ENCODE data around the gene RTN4RL1. TPM values are rescaled to one million over a fixed set of nuclear protein-coding genes. Genes with fewer than 3 reads are reported as not detected.
A peak's percentile ranks its signal among the peaks of the same experiment; 100 is the strongest.

Gene RTN4RL1
- total and polyA plus RNA-seq, 11 donors: 1.7 to 4.9 (median 2.7) TPM

GRCh38 chr17:2062571-2063183 is 37.5 kb upstream of the RTN4RL1 start:
- peaks cover 3 to 99% (median 85%) of the 10 kb centered on the region in 12 donors for H3K4me1 ChIP-seq
- peak overlapping the region; percentile 67 to 98 (median 92) for H3K27ac ChIP-seq
- H3K36me3 ChIP-seq: peaks cover 0 to 75% (median 51%) of the 10 kb centered on the region in 9 donors
- ATAC-seq (peak in 1 of 4 donors; percentile 9), DNase-seq (peak in 2 of 5 donors; percentile 48 to 49)
- no peak for TF ChIP-seq POLR2A (IDR thresholded peaks at IDR 0.05)
- no peak for TF ChIP-seq CTCF (IDR thresholded peaks at IDR 0.05)
- H3K9me3 ChIP-seq: no peaks in the 10 kb centered on the region
- intact Hi-C loops (cut with DNase I): loop anchor here in 6 of 10 donors (2.0 to 5.0 kb wide), 3 partner anchors 24 to 115 kb away; no protein-coding TSS in a partner anchor
- H3K4me3 ChIP-seq: no peak overlapping the region
- WGBS, 4 donors: 46 to 62% (median 49%) methylated on average over 11 of the region's 11 CpGs
- peaks cover 0 to 28% (median 0%) of the 10 kb centered on the region in 9 donors for H3K27me3 ChIP-seq

GRCh38 chr17:2061441-2061958 is 36.4 kb upstream of the RTN4RL1 start:
- DNase-seq: peak in 1 of 5 donors; percentile 41
- no peak for TF ChIP-seq CTCF (IDR thresholded peaks at IDR 0.05)
- no peak for TF ChIP-seq POLR2A (IDR thresholded peaks at IDR 0.05)
- peaks cover 3 to 95% (median 75%) of the 10 kb centered on the region in 12 donors for H3K4me1 ChIP-seq
- peak overlapping the region; percentile 67 to 98 (median 92) for H3K27ac ChIP-seq
- 58 to 67% (median 65%) methylated on average over 12 to 17 of the region's 17 CpGs for WGBS, 4 donors
- peak in 2 of 4 donors; percentile 0 to 2 for ATAC-seq
- intact Hi-C loops (cut with DNase I): loop anchor here in 6 of 10 donors (2.0 to 5.0 kb wide), 3 partner anchors 111 to 116 kb away; no protein-coding TSS in a partner anchor
- peak overlapping the region in 5 of 12 donors; percentile 8 to 87 (median 82) for H3K4me3 ChIP-seq
- no peaks in the 10 kb centered on the region for H3K9me3 ChIP-seq
- peaks cover 0 to 33% (median 0%) of the 10 kb centered on the region in 9 donors for H3K27me3 ChIP-seq
- peaks cover 0 to 79% (median 50%) of the 10 kb centered on the region in 9 donors for H3K36me3 ChIP-seq

GRCh38 chr17:2060681-2061440 is 35.7 kb upstream of the RTN4RL1 start:
- Histone ChIP-seq H3K4me1 (peaks cover 3 to 93% (median 73%) of the 10 kb centered on the region in 12 donors), H3K4me3 (peak overlapping the region in 6 of 12 donors; percentile 65 to 87 (median 76)), H3K9me3 (no peaks in the 10 kb centered on the region), H3K36me3 (peaks cover 0 to 77% (median 50%) of the 10 kb centered on the region in 9 donors), H3K27me3 (peaks cover 0 to 35% (median 0%) of the 10 kb centered on the region in 9 donors), H3K27ac (peak overlapping the region; percentile 67 to 98 (median 92))
- WGBS, 4 donors: 49 to 60% (median 55%) methylated on average over 15 to 21 of the region's 21 CpGs
- DNase-seq (peak in 2 of 5 donors; percentile 53 to 67), ATAC-seq (peak; percentile 7 to 26 (median 20))
- intact Hi-C loops (cut with DNase I): loop anchor here in 6 of 10 donors (2.0 to 5.0 kb wide), 3 partner anchors 111 to 116 kb away; no protein-coding TSS in a partner anchor
- TF ChIP-seq CTCF (IDR thresholded peaks at IDR 0.05) (no peak), POLR2A (IDR thresholded peaks at IDR 0.05) (no peak)

Data from heart left ventricle (tissue), 16 donors.